GM18499 (cell line): ENCODE results near the gene C1orf226.

Source experiments
- ATAC-seq: cut with Tn5 transposase; IDR thresholded peaks from one replicate; pipeline ENCODE4 v1.9.1; 2021; ENCODE audit warnings: moderate number of reproducible peaks; ENCODE audit not compliant: insufficient read depth, unreplicated experiment

The C1orf226 gene

GRCh38 chr1:162383516-162383915 lies 2.0 kb downstream of the C1orf226 start:
- no peak for ATAC-seq

- ATAC-seq, result no peak
Observed at GRCh38 chr1:162384116-162384515, 2.6 kb downstream of the C1orf226 start.

- ATAC-seq, result no peak
Observed at GRCh38 chr1:162384601-162385279, 3.2 kb downstream of the C1orf226 start.

- no peak for ATAC-seq
Observed at GRCh38 chr1:162385280-162385623, 3.7 kb downstream of the C1orf226 start.

- ATAC-seq, result no peak
Observed at GRCh38 chr1:162385702-162386101, 4.2 kb downstream of the C1orf226 start.

- no peak for ATAC-seq
Observed at GRCh38 chr1:162386292-162387225, 5.0 kb downstream of the C1orf226 start.

- ATAC-seq, result no peak
Observed at GRCh38 chr1:162387226-162388082, 5.9 kb downstream of the C1orf226 start.

GRCh38 chr1:162388083-162388594 lies 6.6 kb downstream of the C1orf226 start:
- ATAC-seq, result no peak

- no peak for ATAC-seq
Observed at GRCh38 chr1:162388615-162389014, 7.1 kb downstream of the C1orf226 start.

GRCh38 chr1:162389021-162389818 lies 7.7 kb downstream of the C1orf226 start:
- ATAC-seq, result no peak

GRCh38 chr1:162389971-162390370 lies 8.4 kb downstream of the C1orf226 start:
- ATAC-seq, result no peak

GRCh38 chr1:162390396-162391185 lies 9.1 kb downstream of the C1orf226 start:
- ATAC-seq, result no peak

- ATAC-seq, result no peak
Observed at GRCh38 chr1:162391790-162392563, 10.4 kb downstream of the C1orf226 start.

- ATAC-seq, result no peak
Observed at GRCh38 chr1:162396201-162396906, 14.8 kb downstream of the C1orf226 start.

- no peak for ATAC-seq
Observed at GRCh38 chr1:162397039-162397448, 15.5 kb downstream of the C1orf226 start.

- no peak for ATAC-seq
Observed at GRCh38 chr1:162397943-162398560, 16.5 kb downstream of the C1orf226 start.

GRCh38 chr1:162398999-162399580 lies 17.6 kb downstream of the C1orf226 start:
- no peak for ATAC-seq
